ENCODE results near the gene AFDN. TPM values are rescaled to one million over a fixed set of nuclear protein-coding genes. Genes with fewer than 3 reads are reported as not detected.
"Not testable (repeated sequence)": the region's sequence is repeated elsewhere in the genome, so short reads cannot be mapped to it uniquely, and the experiment has no call there.

AFDN gene
- total RNA-seq, 1 donor from 2014 or later = 357 TPM

GRCh38 chr6:167973148-167973885 is 146.6 kb downstream of the AFDN start:
- H3K27me3 Mint-ChIP-seq (ENCODE audit: insufficient read depth, low read depth) = no peaks in the 10 kb centered on the region
- Histone ChIP-seq H2AFZ (replicated peaks) (no peak overlapping the region), H3K4me3 (no peak overlapping the region), H3K27ac (no peak overlapping the region), H4K20me1 (ENCODE audit: low read depth) (no peaks in the 10 kb centered on the region), H3K79me2 (ENCODE audit: low read depth) (no peaks in the 10 kb centered on the region), H3F3A (ENCODE audit: low read depth) (peaks cover 19% of the 10 kb centered on the region), H3K4me1 (peaks cover 15% of the 10 kb centered on the region), H3K4me2 (no peak overlapping the region), H3K27me3 (no peaks in the 10 kb centered on the region), H3K9ac (no peak overlapping the region), H3K9me3 (ENCODE audit: low read depth) (no peaks in the 10 kb centered on the region), H3K36me3 (peaks cover 11% of the 10 kb centered on the region)
- H3K4me3 Mint-ChIP-seq = no peak overlapping the region
- peak; percentile 20 for DNase-seq (ENCODE audit: low spot score)
- H3K36me3 Mint-ChIP-seq = peaks cover 9% of the 10 kb centered on the region
- peaks cover 13% of the 10 kb centered on the region for H3K4me1 Mint-ChIP-seq
- no peak overlapping the region for H3K27ac Mint-ChIP-seq
- no peak for TF ChIP-seq EZH2 (IDR thresholded peaks at IDR 0.05)
- TF ChIP-seq EZH2phosphoT487 (IDR thresholded peaks at IDR 0.05) = no peak
- no peak for TF ChIP-seq CTCF (IDR thresholded peaks at IDR 0.05)
- peaks cover 2% of the 10 kb centered on the region for H3K9me3 Mint-ChIP-seq

DNA sequence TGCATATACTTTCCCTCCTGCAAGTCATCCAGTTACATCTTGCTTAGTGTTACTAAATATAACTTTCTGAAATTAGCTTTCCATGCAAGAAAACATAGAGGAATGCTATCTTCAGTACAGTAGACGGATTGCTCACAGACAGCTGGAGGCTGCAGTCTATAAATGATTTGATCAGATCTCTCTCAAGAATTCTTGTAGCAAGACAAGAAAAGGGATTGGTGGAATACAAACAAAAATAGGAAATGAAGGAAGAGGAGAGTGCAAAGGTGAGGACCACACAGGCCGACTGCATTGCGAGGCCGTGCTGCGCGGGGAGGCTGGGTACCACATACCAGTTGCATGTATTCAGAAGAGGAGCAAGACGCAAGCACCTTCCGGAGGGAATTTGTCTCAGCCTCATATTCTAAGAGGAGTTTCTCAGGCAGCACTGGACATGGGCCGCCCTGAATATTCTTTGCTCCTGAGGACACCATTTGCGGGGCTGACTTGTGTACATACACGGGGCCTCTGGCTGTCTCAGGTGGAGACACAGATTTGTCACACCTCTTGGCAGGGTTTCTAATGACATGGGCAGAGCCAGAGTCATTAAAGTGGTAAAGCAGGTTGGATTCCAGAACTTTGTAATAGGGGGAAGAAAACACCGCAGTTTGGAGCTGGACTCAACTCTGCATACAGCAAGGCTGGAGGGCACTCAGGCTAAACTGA is 148.1 kb downstream of the AFDN start:
- Histone ChIP-seq H4K20me1 (ENCODE audit: low read depth) (no peaks in the 10 kb centered on the region), H3K4me1 (peaks cover 26% of the 10 kb centered on the region), H3K9ac (no peak overlapping the region), H3K79me2 (ENCODE audit: low read depth) (no peaks in the 10 kb centered on the region), H3K4me2 (no peak overlapping the region), H2AFZ (replicated peaks) (no peak overlapping the region), H3K9me3 (ENCODE audit: low read depth) (no peaks in the 10 kb centered on the region), H3K27ac (no peak overlapping the region), H3K36me3 (peaks cover 5% of the 10 kb centered on the region), H3K4me3 (no peak overlapping the region), H3K27me3 (no peaks in the 10 kb centered on the region), H3F3A (ENCODE audit: low read depth) (peaks cover 31% of the 10 kb centered on the region)
- peaks cover 5% of the 10 kb centered on the region for H3K36me3 Mint-ChIP-seq
- H3K9me3 Mint-ChIP-seq = peaks cover 10% of the 10 kb centered on the region
- H3K4me3 Mint-ChIP-seq = no peak overlapping the region
- TF ChIP-seq EZH2 (IDR thresholded peaks at IDR 0.05) = no peak
- no peak for TF ChIP-seq EZH2phosphoT487 (IDR thresholded peaks at IDR 0.05)
- TF ChIP-seq CTCF (IDR thresholded peaks at IDR 0.05) = no peak
- no peak overlapping the region for H3K27ac Mint-ChIP-seq
- H3K4me1 Mint-ChIP-seq = peaks cover 15% of the 10 kb centered on the region
- H3K27me3 Mint-ChIP-seq (ENCODE audit: insufficient read depth, low read depth) = no peaks in the 10 kb centered on the region
- no peak for DNase-seq (ENCODE audit: low spot score)

DNA sequence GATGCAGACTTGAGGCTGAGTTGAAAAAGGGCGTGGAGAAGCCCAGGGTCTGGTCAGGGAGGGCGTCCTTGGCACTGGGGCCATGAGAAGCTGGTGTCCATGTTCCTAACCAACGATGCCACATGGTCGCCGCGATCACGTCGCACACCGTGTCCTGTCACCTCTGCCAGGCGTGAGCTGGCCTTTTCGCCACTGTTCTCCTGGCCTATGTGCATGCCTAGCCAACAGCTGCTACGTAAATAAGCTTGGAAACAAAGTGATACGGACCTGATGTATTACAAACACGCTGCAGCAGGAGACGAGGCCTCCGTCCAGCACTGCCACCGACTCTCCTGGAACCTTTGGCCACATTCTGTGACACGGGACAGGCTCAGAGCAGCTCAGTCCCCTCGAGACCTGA is 148.7 kb downstream of the AFDN start:
- H3K27ac Mint-ChIP-seq = peak overlapping the region; percentile 84
- no peak overlapping the region for H2AFZ ChIP-seq (replicated peaks)
- no peaks in the 10 kb centered on the region for H3K27me3 Mint-ChIP-seq (ENCODE audit: insufficient read depth, low read depth)

DNA sequence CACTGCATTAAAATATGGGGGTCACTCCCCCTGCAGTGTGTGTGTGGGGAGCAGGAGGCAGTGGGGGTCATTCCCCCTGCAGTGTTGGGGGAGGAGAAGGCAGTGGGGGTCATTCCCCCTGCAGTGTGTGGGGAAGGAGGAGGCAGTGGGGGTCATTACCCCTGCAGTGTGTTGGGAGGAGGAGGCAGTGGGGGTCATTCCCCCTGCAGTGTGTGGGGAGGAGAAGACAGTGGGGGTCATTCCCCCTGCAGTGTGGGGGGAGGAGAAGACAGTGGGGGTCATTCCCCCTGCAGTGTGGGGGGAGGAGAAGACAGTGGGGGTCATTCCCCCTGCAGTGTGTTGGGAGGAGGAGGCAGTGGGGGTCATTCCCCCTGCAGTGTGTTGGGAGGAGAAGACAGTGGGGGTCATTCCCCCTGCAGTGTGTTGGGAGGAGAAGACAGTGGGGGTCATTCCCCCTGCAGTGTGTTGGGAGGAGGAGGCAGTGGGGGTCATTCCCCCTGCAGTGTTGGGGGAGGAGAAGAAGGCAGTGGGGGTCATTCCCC is 149.5 kb downstream of the AFDN start:
- not testable (repeated sequence) for H3K36me3 Mint-ChIP-seq; H3K9ac ChIP-seq; H3K4me2 ChIP-seq; H3K27ac ChIP-seq; H3K36me3 ChIP-seq; H3K27me3 ChIP-seq; H3K9me3 ChIP-seq (ENCODE audit: low read depth); H2AFZ ChIP-seq (replicated peaks); H3K27me3 Mint-ChIP-seq (ENCODE audit: insufficient read depth, low read depth); H3K4me3 Mint-ChIP-seq; H3K4me3 ChIP-seq; H3K79me2 ChIP-seq (ENCODE audit: low read depth); H4K20me1 ChIP-seq (ENCODE audit: low read depth); DNase-seq (ENCODE audit: low spot score)
- Histone ChIP-seq H3K4me1 (peaks cover 31% of the 10 kb centered on the region), H3F3A (ENCODE audit: low read depth) (peaks cover 37% of the 10 kb centered on the region)
- Mint-ChIP-seq H3K27ac (peak overlapping the region; percentile 71), H3K4me1 (peaks cover 19% of the 10 kb centered on the region), H3K9me3 (peaks cover 13% of the 10 kb centered on the region)

More for the DNA sequence above, 148.7 kb downstream of the AFDN start:
- no peaks in the 10 kb centered on the region for H3K79me2 ChIP-seq (ENCODE audit: low read depth)
- no peak overlapping the region for H3K27ac ChIP-seq
- no peak for DNase-seq (ENCODE audit: low spot score)
- peaks cover 15% of the 10 kb centered on the region for H3K4me1 Mint-ChIP-seq
- H3K27me3 ChIP-seq = no peaks in the 10 kb centered on the region
- no peak overlapping the region for H3K4me2 ChIP-seq
- peaks cover 6% of the 10 kb centered on the region for H3K36me3 Mint-ChIP-seq
- H3K36me3 ChIP-seq = no peaks in the 10 kb centered on the region
- H4K20me1 ChIP-seq (ENCODE audit: low read depth) = no peaks in the 10 kb centered on the region
- no peak overlapping the region for H3K4me3 Mint-ChIP-seq
- peaks cover 31% of the 10 kb centered on the region for H3K4me1 ChIP-seq
- no peak for TF ChIP-seq EZH2phosphoT487 (IDR thresholded peaks at IDR 0.05)
- no peak for TF ChIP-seq EZH2 (IDR thresholded peaks at IDR 0.05)
- no peak for TF ChIP-seq CTCF (IDR thresholded peaks at IDR 0.05)
- H3F3A ChIP-seq (ENCODE audit: low read depth) = peaks cover 37% of the 10 kb centered on the region
- H3K4me3 ChIP-seq = no peak overlapping the region
- no peak overlapping the region for H3K9ac ChIP-seq
- H3K9me3 ChIP-seq (ENCODE audit: low read depth) = no peaks in the 10 kb centered on the region
- peaks cover 10% of the 10 kb centered on the region for H3K9me3 Mint-ChIP-seq

All from neural progenitor cell (in vitro differentiated cells).